ENCODE measurements around the gene INSIG1. TPM values are rescaled to one million over a fixed set of nuclear protein-coding genes. Genes with fewer than 3 reads are reported as not detected.

INSIG1 gene
- total RNA-seq, 1 experiment from 2014 or later, result 60.1 TPM

DNA sequence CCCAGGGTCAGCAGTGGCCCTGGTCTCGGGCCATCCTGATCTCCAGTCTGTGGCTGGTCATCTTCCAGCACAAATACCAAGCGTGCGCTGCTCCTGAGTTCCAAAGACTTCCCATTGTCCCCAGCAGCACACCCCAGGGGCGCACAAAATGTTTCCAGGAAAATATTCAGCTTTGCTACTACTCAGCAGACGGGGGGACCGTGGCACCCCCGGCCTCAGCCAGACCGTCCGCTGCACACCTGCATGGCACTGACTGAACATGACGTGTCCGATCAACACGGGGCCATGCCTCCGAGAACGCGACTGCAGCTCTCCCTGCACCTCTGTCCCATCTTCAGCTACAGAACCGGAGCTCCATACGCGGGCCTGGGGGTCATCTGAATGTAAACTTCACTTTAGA is 9.6 kb upstream of the INSIG1 start:
- CTCF ChIA-PET, result interaction anchor here (0.6 kb wide), 1 partner anchor 98 kb away, joined by 4 read pairs; no protein-coding TSS in a partner anchor
- no peak overlapping the region for H3K4me3 ChIP-seq (ENCODE audit: low read depth, low read length)
- no peaks in the 10 kb centered on the region for H3K36me3 ChIP-seq (ENCODE audit: control insufficient read depth, insufficient read depth, low read length)
- peak overlapping the region; percentile 50 for H3K27ac Mint-ChIP-seq (ENCODE audit: unreplicated experiment)
- intact Hi-C loops (cut with micrococcal nuclease; ENCODE audit: unreplicated experiment), result no loop called here
- no peaks in the 10 kb centered on the region for H3K27me3 Mint-ChIP-seq (ENCODE audit: insufficient read depth, unreplicated experiment)
- no peaks in the 10 kb centered on the region for H3K9me3 ChIP-seq
- peaks cover 14% of the 10 kb centered on the region for H3K4me1 Mint-ChIP-seq (ENCODE audit: low read depth, unreplicated experiment)
- no TSS peak for BruUV-seq (replicated peaks)
- no peak for DNase-seq
- H3K4me3 Mint-ChIP-seq (ENCODE audit: unreplicated experiment), result no peak overlapping the region
- TF ChIP-seq, protein P1, sequence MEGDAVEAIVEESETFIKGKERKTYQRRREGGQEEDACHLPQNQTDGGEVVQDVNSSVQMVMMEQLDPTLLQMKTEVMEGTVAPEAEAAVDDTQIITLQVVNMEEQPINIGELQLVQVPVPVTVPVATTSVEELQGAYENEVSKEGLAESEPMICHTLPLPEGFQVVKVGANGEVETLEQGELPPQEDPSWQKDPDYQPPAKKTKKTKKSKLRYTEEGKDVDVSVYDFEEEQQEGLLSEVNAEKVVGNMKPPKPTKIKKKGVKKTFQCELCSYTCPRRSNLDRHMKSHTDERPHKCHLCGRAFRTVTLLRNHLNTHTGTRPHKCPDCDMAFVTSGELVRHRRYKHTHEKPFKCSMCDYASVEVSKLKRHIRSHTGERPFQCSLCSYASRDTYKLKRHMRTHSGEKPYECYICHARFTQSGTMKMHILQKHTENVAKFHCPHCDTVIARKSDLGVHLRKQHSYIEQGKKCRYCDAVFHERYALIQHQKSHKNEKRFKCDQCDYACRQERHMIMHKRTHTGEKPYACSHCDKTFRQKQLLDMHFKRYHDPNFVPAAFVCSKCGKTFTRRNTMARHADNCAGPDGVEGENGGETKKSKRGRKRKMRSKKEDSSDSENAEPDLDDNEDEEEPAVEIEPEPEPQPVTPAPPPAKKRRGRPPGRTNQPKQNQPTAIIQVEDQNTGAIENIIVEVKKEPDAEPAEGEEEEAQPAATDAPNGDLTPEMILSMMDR (IDR thresholded peaks at IDR 0.05; ENCODE audit: insufficient read depth in 1 of 2, low read depth in 1 of 2, low read length in 1 of 2, severe bottlenecking in 1 of 2, unreplicated experiment in 1 of 2), result no peak
- POLR2A ChIA-PET, result no interaction called here
- peaks cover 9% of the 10 kb centered on the region for H3K9me3 Mint-ChIP-seq (ENCODE audit: unreplicated experiment)
- H3K27me3 ChIP-seq (replicated peaks; ENCODE audit: control insufficient read depth, insufficient read depth, low read length), result no peaks in the 10 kb centered on the region
- no peaks in the 10 kb centered on the region for H3K36me3 Mint-ChIP-seq (ENCODE audit: insufficient read depth, unreplicated experiment)
- peaks cover 13% of the 10 kb centered on the region for H3K4me1 ChIP-seq

DNA sequence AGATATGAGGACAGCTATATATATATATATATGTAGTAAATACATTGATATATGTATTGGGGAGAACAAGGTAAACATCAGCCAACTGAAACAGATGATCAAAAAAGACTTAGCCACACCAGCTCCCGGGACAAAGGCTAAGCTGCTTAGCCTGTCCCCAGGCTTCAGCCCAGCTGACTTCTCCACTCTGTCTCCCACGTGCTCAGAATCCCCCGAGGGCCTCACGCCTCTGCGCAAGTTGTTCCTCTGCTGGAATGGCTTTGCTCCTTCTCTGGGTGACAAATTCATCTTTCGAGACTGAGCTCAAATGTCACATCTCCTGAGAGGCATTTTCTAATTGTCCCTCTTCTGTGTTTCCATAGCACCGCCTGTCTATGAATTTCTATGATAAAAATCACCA is 8.6 kb upstream of the INSIG1 start:
- intact Hi-C loops (cut with micrococcal nuclease; ENCODE audit: unreplicated experiment), result no loop called here
- CTCF ChIA-PET, result no interaction called here
- POLR2A ChIA-PET, result no interaction called here

DNA sequence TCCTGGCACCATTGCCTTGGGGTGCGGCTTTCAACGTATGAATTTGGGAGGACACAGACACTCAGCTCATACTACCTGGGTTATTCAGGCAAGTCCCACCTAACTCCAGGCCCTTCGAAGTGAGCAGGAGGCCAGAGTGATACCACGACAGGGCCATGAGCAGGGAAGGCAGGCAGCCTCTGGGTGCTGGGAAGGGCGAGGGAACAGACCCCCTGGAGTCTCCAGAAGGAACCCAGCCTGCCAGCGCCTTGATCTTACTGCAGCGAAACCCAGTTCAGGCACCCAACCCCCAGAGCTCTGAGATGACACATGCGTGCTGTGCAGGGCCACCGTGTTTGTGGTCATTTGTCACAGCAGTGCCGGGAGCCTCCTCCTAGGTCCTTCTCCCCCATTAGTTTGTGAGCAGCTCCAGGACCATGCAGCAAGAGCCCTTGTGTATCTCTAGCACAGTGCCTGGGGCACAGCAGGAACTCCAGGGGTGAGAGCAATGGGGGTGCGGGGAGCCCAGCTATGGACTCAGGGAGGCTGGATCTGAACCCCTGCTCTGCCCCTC is 7.7 kb upstream of the INSIG1 start:
- ChIA-PET POLR2A (no interaction called here), CTCF (no interaction called here)
- H3K4me3 Mint-ChIP-seq (ENCODE audit: unreplicated experiment), result no peak overlapping the region
- Histone ChIP-seq H3K9me3 (no peaks in the 10 kb centered on the region), H3K4me1 (peaks cover 14% of the 10 kb centered on the region), H3K27me3 (replicated peaks; ENCODE audit: control insufficient read depth, insufficient read depth, low read length) (no peaks in the 10 kb centered on the region), H3K36me3 (ENCODE audit: control insufficient read depth, insufficient read depth, low read length) (no peaks in the 10 kb centered on the region), H3K4me3 (ENCODE audit: low read depth, low read length) (no peak overlapping the region)
- peaks cover 23% of the 10 kb centered on the region for H3K9me3 Mint-ChIP-seq (ENCODE audit: unreplicated experiment)
- H3K4me1 Mint-ChIP-seq (ENCODE audit: low read depth, unreplicated experiment), result peaks cover 14% of the 10 kb centered on the region
- DNase-seq, result no peak
- BruUV-seq (replicated peaks), result no TSS peak
- H3K27me3 Mint-ChIP-seq (ENCODE audit: insufficient read depth, unreplicated experiment), result no peaks in the 10 kb centered on the region
- TF ChIP-seq, protein P1 (IDR thresholded peaks at IDR 0.05; ENCODE audit: insufficient read depth in 1 of 2, low read depth in 1 of 2, low read length in 1 of 2, severe bottlenecking in 1 of 2, unreplicated experiment in 1 of 2), result no peak
- intact Hi-C loops (cut with micrococcal nuclease; ENCODE audit: unreplicated experiment), result no loop called here
- H3K36me3 Mint-ChIP-seq (ENCODE audit: insufficient read depth, unreplicated experiment), result no peaks in the 10 kb centered on the region
- no peak overlapping the region for H3K27ac Mint-ChIP-seq (ENCODE audit: unreplicated experiment)

More for the DNA sequence above, 8.6 kb upstream of the INSIG1 start:
- no peak for DNase-seq
- H3K4me3 Mint-ChIP-seq (ENCODE audit: unreplicated experiment), result no peak overlapping the region
- TF ChIP-seq, protein P1 (IDR thresholded peaks at IDR 0.05; ENCODE audit: insufficient read depth in 1 of 2, low read depth in 1 of 2, low read length in 1 of 2, severe bottlenecking in 1 of 2, unreplicated experiment in 1 of 2), result no peak
- H3K9me3 ChIP-seq, result no peaks in the 10 kb centered on the region
- H3K4me3 ChIP-seq (ENCODE audit: low read depth, low read length), result no peak overlapping the region
- H3K36me3 Mint-ChIP-seq (ENCODE audit: insufficient read depth, unreplicated experiment), result no peaks in the 10 kb centered on the region
- BruUV-seq (replicated peaks), result no TSS peak
- H3K4me1 ChIP-seq, result peaks cover 13% of the 10 kb centered on the region
- H3K27me3 Mint-ChIP-seq (ENCODE audit: insufficient read depth, unreplicated experiment), result no peaks in the 10 kb centered on the region
- H3K9me3 Mint-ChIP-seq (ENCODE audit: unreplicated experiment), result peaks cover 20% of the 10 kb centered on the region
- no peak overlapping the region for H3K27ac Mint-ChIP-seq (ENCODE audit: unreplicated experiment)
- H3K27me3 ChIP-seq (replicated peaks; ENCODE audit: control insufficient read depth, insufficient read depth, low read length), result no peaks in the 10 kb centered on the region
- no peaks in the 10 kb centered on the region for H3K36me3 ChIP-seq (ENCODE audit: control insufficient read depth, insufficient read depth, low read length)
- H3K4me1 Mint-ChIP-seq (ENCODE audit: low read depth, unreplicated experiment), result peaks cover 14% of the 10 kb centered on the region

All from Caco-2 (cell line).